DOHH2 (cell line): ENCODE data around the gene TSNAX.

ENCODE experiments used
- CTCF ChIP-seq: fragments of 200-600 bp; sonication (generic); IDR thresholded peaks from one replicate; pipeline ENCODE4 v1.5.1; 2014; ENCODE audit warnings: antibody characterized with exemption, mild to moderate bottlenecking, low read depth, low read length; ENCODE audit not compliant: poor library complexity, severe bottlenecking
- EZH2phosphoT487 ChIP-seq: fragments of 200-600 bp; sonication (generic); IDR thresholded peaks from 2 replicates; pipeline ENCODE4 v1.6.1; 2017; ENCODE audit warnings: borderline replicate concordance, mild to moderate bottlenecking, antibody characterized with exemption, low read length, moderate library complexity, mixed read lengths

DNA sequence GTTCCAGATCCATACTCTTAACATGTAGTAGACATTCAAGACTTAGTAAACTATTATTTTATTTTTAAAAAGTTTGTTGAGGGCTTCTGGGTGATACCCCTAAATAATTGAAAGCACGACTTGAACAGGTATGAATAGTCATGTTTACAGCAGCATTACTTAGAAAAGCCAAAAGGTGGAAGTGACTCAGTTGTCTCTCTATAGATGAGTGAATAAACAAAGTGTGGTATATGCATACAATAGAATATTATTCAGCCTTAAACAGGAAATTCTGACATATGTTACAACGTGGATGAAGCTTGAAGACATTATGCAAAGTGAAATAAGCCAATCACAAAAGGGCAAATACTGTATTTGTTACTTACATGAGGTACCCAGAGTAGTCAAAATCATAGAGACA lies 26.5 kb downstream of the TSNAX start:
- TF ChIP-seq CTCF (no peak), EZH2phosphoT487 (no peak)
